Fibroblast of lung (primary cell): Measurements from ENCODE around the gene ADAMTSL1. TPM values are rescaled to one million over a fixed set of nuclear protein-coding genes. Genes with fewer than 3 reads are reported as not detected.

Experiments
- DNase-seq, 2 donors: peaks; one replicate each; pipeline versions ENCODE4 v3.0.0 to v3.0.0-alpha.2; 2010; ENCODE audit warnings: low read depth in 2 of 2
- H2AFZ ChIP-seq: 2 replicates; pipeline ENCODE4 v1.5.1; 2012; ENCODE audit warnings: low read length, control low read depth, inconsistent platforms
- H3K27ac ChIP-seq: 2 replicates; pipeline ENCODE4 v1.5.1; 2011; ENCODE audit warnings: low read length, control low read depth; ENCODE audit not compliant: insufficient read depth
- H3K27me3 ChIP-seq: 2 replicates; pipeline ENCODE4 v1.5.1; 2011; ENCODE audit warnings: mild to moderate bottlenecking, low read length; ENCODE audit not compliant: control insufficient read depth, insufficient read depth
- H3K36me3 ChIP-seq: 2 replicates; pipeline ENCODE4 v1.5.1; 2011; ENCODE audit warnings: low read length; ENCODE audit not compliant: control insufficient read depth, insufficient read depth
- H3K4me1 ChIP-seq: 2 replicates; pipeline ENCODE4 v1.5.1; 2011; ENCODE audit warnings: low read length; ENCODE audit not compliant: control insufficient read depth, insufficient read depth; ENCODE audit errors: extremely low read depth
- H3K4me2 ChIP-seq: 2 replicates; pipeline ENCODE4 v1.5.1; 2011; ENCODE audit warnings: low read length, control low read depth; ENCODE audit not compliant: insufficient read depth; ENCODE audit errors: extremely low read depth
- H3K4me3 ChIP-seq, 4 experiments: fragments of 200-600 bp in 1 of 4; sonication (generic) in 1 of 4; replicated peaks in 1 of 4; 2 replicates each; pipeline ENCODE4 v1.5.1; 2011 to 2016; ENCODE audit warnings: low read length in 4 of 4, low read depth in 3 of 4, mild to moderate bottlenecking in 3 of 4, control low read depth in 2 of 4, inconsistent platforms in 1 of 4, mixed read lengths in 1 of 4; ENCODE audit not compliant: insufficient read depth in 1 of 4; ENCODE audit errors: control extremely low read depth in 1 of 4
- H3K79me2 ChIP-seq: 2 replicates; pipeline ENCODE4 v1.5.1; 2012; ENCODE audit warnings: mild to moderate bottlenecking, low read length, inconsistent platforms; ENCODE audit not compliant: control insufficient read depth, insufficient read depth
- H3K9ac ChIP-seq: 2 replicates; pipeline ENCODE4 v1.5.1; 2011; ENCODE audit warnings: mild to moderate bottlenecking, low read length, control low read depth; ENCODE audit not compliant: insufficient read depth
- H3K9me3 ChIP-seq: 2 replicates; pipeline ENCODE4 v1.5.1; 2012; ENCODE audit warnings: low read depth, low read length; ENCODE audit not compliant: control insufficient read depth, insufficient read depth
- H4K20me1 ChIP-seq: 2 replicates; pipeline ENCODE4 v1.5.1; 2011; ENCODE audit warnings: low read length; ENCODE audit not compliant: control insufficient read depth, insufficient read depth; ENCODE audit errors: extremely low read depth
- EZH2 ChIP-seq: IDR thresholded peaks from 2 replicates; pipeline ENCODE4 v1.5.1; 2012; ENCODE audit warnings: low read length, control low read depth, mild to moderate bottlenecking; ENCODE audit errors: missing control alignments
- polyA plus RNA-seq, 2 donors: library from polyadenylated mRNA; depleted of rRNA in 1 of 2; stranded (reverse) in 1 of 2; unstranded in 1 of 2; fragments of >200 nt; gene quantifications; 2 replicates each; pipeline ENCODE4 v1.2.1, GENCODE V29; 2011 to 2012; ENCODE audit warnings: missing spikeins in 1 of 2
- total RNA-seq: library from RNA; depleted of rRNA; stranded (reverse); fragments of >200 nt; gene quantifications from 2 replicates; pipeline ENCODE4 v1.2.1, GENCODE V29; 2014
- TF ChIP-seq, protein P1 (sequence below), 2 donors: IDR thresholded peaks in 1 of 2; conservative IDR thresholded peaks in 1 of 2; 1 replicate in 1 of 2; 2 replicates in 1 of 2; pipeline ENCODE4 v1.5.1; 2011 to 2012; ENCODE audit warnings: low read length in 2 of 2, control low read depth in 1 of 2, inconsistent platforms in 1 of 2, low read depth in 1 of 2, mild to moderate bottlenecking in 1 of 2

Gene ADAMTSL1
- total and polyA plus RNA-seq, 2 donors (not counting 1 experiment from before 2014, with no cell fraction given) = 19.3 to 27.9 TPM

DNA sequence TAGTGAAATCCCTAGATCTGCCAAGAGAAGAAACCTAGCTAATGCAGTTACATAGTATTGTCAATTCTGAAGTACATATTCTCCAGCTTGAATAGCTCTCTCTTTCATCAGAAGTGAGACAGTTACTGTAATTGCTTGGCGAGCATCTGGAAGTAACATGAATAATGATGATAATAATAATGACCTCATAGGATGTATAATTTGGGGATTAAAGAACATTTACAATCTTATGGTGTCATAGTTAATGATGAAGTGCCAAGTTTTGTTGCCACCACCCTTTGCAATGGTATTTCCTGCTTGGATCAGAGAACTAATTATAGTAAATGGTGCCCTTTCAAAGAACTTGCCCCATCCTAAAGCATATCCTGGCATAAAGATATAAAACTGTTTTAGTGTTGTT, 201.4 kb downstream of the ADAMTSL1 start:
- H4K20me1 ChIP-seq = no peaks in the 10 kb centered on the region
- no peak overlapping the region for H3K4me3 ChIP-seq
- H3K9me3 ChIP-seq = no peaks in the 10 kb centered on the region
- H2AFZ ChIP-seq = no peak overlapping the region
- no peak overlapping the region for H3K9ac ChIP-seq
- TF ChIP-seq EZH2 = no peak
- TF ChIP-seq, protein P1, sequence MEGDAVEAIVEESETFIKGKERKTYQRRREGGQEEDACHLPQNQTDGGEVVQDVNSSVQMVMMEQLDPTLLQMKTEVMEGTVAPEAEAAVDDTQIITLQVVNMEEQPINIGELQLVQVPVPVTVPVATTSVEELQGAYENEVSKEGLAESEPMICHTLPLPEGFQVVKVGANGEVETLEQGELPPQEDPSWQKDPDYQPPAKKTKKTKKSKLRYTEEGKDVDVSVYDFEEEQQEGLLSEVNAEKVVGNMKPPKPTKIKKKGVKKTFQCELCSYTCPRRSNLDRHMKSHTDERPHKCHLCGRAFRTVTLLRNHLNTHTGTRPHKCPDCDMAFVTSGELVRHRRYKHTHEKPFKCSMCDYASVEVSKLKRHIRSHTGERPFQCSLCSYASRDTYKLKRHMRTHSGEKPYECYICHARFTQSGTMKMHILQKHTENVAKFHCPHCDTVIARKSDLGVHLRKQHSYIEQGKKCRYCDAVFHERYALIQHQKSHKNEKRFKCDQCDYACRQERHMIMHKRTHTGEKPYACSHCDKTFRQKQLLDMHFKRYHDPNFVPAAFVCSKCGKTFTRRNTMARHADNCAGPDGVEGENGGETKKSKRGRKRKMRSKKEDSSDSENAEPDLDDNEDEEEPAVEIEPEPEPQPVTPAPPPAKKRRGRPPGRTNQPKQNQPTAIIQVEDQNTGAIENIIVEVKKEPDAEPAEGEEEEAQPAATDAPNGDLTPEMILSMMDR (conservative IDR thresholded peaks at IDR 0.05 in 1 of 2, IDR thresholded peaks at IDR 0.05 in 1 of 2; ENCODE audit: low read depth in 1 of 2, low read length in 2 of 2) = no peak
- peaks cover 2% of the 10 kb centered on the region for H3K4me1 ChIP-seq
- no peak overlapping the region for H3K27ac ChIP-seq
- peak; percentile 14 to 63 for DNase-seq
- no peaks in the 10 kb centered on the region for H3K36me3 ChIP-seq
- H3K27me3 ChIP-seq = no peaks in the 10 kb centered on the region
- H3K4me2 ChIP-seq = no peak overlapping the region
- H3K79me2 ChIP-seq = no peaks in the 10 kb centered on the region

DNA sequence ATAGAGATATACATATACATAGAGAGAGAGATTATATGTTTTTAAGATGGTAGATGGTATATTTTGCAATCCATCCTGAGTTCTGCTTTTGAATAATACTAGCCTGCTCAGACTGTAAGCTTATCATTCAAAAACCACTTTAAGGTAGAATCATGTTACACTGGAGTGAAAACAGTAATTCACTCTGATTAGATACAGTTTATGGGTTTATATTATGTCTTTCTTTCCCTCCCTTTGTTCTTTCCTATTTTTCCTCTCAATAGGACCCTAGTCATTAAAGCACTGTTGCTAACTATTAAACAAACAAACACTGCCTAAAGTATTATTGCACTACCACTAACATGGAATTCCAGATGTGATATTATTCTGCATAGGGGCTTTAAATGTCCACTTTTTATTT, 202.0 kb downstream of the ADAMTSL1 start:
- no peaks in the 10 kb centered on the region for H4K20me1 ChIP-seq
- no peaks in the 10 kb centered on the region for H3K9me3 ChIP-seq
- no peak overlapping the region for H3K9ac ChIP-seq
- H3K27me3 ChIP-seq = no peaks in the 10 kb centered on the region
- peaks cover 2% of the 10 kb centered on the region for H3K4me1 ChIP-seq
- H3K27ac ChIP-seq = no peak overlapping the region
- H2AFZ ChIP-seq = no peak overlapping the region
- TF ChIP-seq, protein P1 (conservative IDR thresholded peaks at IDR 0.05 in 1 of 2, IDR thresholded peaks at IDR 0.05 in 1 of 2; ENCODE audit: low read depth in 1 of 2, low read length in 2 of 2) = no peak
- H3K36me3 ChIP-seq = no peaks in the 10 kb centered on the region
- no peak for DNase-seq
- H3K4me3 ChIP-seq = no peak overlapping the region
- no peak overlapping the region for H3K4me2 ChIP-seq
- H3K79me2 ChIP-seq = no peaks in the 10 kb centered on the region

DNA sequence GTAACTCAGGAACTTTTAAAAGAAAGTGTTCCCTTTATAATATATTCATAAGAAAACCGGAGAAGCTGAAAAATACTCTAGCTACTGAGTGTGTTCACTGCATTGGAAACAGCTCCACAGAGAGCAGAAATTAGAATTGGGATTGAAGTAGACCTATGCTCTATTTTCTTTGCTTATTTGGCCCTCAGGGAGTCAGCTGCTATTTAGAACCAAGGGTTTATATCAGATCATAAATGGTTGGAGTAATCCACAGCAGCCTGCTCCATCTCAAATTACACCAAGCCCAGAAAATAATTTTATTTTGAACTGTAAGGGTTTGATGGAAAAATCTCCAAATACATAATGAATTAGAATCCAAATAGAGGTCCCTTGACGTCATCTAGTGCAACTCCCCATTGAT, 202.6 kb downstream of the ADAMTSL1 start:
- Histone ChIP-seq H3K79me2 (no peaks in the 10 kb centered on the region), H2AFZ (no peak overlapping the region), H3K36me3 (no peaks in the 10 kb centered on the region), H3K9ac (no peak overlapping the region), H3K9me3 (no peaks in the 10 kb centered on the region), H3K4me3 (no peak overlapping the region), H3K27ac (no peak overlapping the region), H3K4me2 (no peak overlapping the region), H3K4me1 (peaks cover 2% of the 10 kb centered on the region), H4K20me1 (no peaks in the 10 kb centered on the region), H3K27me3 (no peaks in the 10 kb centered on the region)
- DNase-seq = peak in 1 of 2 donors; percentile 55
- TF ChIP-seq, protein P1 (conservative IDR thresholded peaks at IDR 0.05 in 1 of 2, IDR thresholded peaks at IDR 0.05 in 1 of 2; ENCODE audit: low read depth in 1 of 2, low read length in 2 of 2) = no peak
- TF ChIP-seq EZH2 = no peak
